ENCODE data around the gene LTBP1. TPM values are rescaled to one million over a fixed set of nuclear protein-coding genes. Genes with fewer than 3 reads are reported as not detected.

Gene LTBP1
- total RNA-seq, 1 experiment from 2014 or later = 119 TPM

DNA sequence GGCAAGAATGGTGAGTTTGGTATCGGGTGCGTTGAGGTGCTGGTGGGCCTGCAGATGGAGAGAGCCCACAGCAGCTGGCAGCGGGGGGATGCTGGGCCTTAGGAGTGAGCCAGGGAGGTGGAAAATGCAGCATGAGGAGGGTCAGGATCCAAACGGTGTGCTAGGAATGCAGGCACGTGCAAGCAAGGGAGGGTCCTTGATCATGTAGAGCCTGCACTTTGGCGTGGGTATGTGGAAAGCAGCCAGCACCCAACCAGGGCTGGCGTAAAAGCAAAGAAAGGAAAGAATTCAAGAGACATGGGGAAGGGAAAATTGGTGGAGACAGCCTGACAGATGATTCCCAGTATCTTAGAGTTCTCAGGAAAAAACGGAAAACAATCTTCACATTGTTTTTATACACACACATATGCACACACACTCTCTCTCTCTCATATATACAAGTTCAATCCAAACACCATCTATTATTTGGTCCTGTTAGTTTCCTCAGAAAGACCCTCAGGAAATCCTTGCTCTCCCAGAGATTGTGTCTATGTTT is 46.3 kb downstream of the LTBP1 start:
- no TSS peak for BruUV-seq (replicated peaks)
- ChIA-PET CTCF (interaction anchor here (1.0 kb wide), 1 partner anchor 44 kb away, joined by 3 read pairs; no protein-coding TSS in a partner anchor), POLR2A (no interaction called here)
- H3K4me3 Mint-ChIP-seq (ENCODE audit: unreplicated experiment) = no peak overlapping the region
- no peaks in the 10 kb centered on the region for H3K36me3 Mint-ChIP-seq (ENCODE audit: insufficient read depth, unreplicated experiment)
- H3K27me3 Mint-ChIP-seq (ENCODE audit: insufficient read depth, unreplicated experiment) = no peaks in the 10 kb centered on the region
- intact Hi-C loops (cut with micrococcal nuclease) = no loop called here
- H3K4me1 Mint-ChIP-seq (ENCODE audit: insufficient read depth, unreplicated experiment) = no peaks in the 10 kb centered on the region
- no peak for DNase-seq (ENCODE audit: unreplicated experiment)
- no peaks in the 10 kb centered on the region for H3K9me3 Mint-ChIP-seq (ENCODE audit: unreplicated experiment)
- TF ChIP-seq, protein P1, sequence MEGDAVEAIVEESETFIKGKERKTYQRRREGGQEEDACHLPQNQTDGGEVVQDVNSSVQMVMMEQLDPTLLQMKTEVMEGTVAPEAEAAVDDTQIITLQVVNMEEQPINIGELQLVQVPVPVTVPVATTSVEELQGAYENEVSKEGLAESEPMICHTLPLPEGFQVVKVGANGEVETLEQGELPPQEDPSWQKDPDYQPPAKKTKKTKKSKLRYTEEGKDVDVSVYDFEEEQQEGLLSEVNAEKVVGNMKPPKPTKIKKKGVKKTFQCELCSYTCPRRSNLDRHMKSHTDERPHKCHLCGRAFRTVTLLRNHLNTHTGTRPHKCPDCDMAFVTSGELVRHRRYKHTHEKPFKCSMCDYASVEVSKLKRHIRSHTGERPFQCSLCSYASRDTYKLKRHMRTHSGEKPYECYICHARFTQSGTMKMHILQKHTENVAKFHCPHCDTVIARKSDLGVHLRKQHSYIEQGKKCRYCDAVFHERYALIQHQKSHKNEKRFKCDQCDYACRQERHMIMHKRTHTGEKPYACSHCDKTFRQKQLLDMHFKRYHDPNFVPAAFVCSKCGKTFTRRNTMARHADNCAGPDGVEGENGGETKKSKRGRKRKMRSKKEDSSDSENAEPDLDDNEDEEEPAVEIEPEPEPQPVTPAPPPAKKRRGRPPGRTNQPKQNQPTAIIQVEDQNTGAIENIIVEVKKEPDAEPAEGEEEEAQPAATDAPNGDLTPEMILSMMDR (IDR thresholded peaks at IDR 0.05; ENCODE audit: unreplicated experiment) = no peak
- no peak overlapping the region for H3K27ac Mint-ChIP-seq (ENCODE audit: low read depth, unreplicated experiment)

DNA sequence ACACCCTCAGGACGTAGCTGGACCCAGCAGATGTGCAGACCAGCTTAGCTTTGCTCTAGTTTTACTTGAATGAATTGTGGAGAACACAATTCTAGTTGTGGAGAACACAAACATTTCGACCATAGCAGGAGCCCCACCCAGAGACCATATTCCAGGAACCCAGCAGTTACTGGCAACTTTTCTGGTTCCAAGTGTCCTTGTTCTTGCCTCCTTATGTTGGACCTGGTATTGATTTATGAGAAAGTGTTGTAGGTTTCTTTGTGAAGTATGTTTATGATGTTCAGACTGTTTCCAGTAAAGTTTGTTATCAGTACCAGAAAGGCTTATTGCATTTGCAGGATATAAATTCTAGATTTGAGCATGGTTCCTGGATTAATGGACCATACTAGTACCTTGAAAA is 51.0 kb downstream of the LTBP1 start:
- ChIA-PET CTCF (interaction anchor here (0.9 kb wide), 1 partner anchor 36 kb away, joined by 5 read pairs; no protein-coding TSS in a partner anchor), POLR2A (interaction anchor here (0.5 kb wide), 1 partner anchor 603 kb away, joined by 3 read pairs; no protein-coding TSS in a partner anchor)
- no peaks in the 10 kb centered on the region for H3K27me3 Mint-ChIP-seq (ENCODE audit: insufficient read depth, unreplicated experiment)
- TF ChIP-seq, protein P1 (IDR thresholded peaks at IDR 0.05; ENCODE audit: unreplicated experiment) = no peak
- no peaks in the 10 kb centered on the region for H3K36me3 Mint-ChIP-seq (ENCODE audit: insufficient read depth, unreplicated experiment)
- H3K27ac Mint-ChIP-seq (ENCODE audit: low read depth, unreplicated experiment) = no peak overlapping the region
- DNase-seq (ENCODE audit: unreplicated experiment) = no peak
- intact Hi-C loops (cut with micrococcal nuclease) = no loop called here
- no peak overlapping the region for H3K4me3 Mint-ChIP-seq (ENCODE audit: unreplicated experiment)
- H3K9me3 Mint-ChIP-seq (ENCODE audit: unreplicated experiment) = no peaks in the 10 kb centered on the region
- no TSS peak for BruUV-seq (replicated peaks)
- H3K4me1 Mint-ChIP-seq (ENCODE audit: insufficient read depth, unreplicated experiment) = no peaks in the 10 kb centered on the region

DNA sequence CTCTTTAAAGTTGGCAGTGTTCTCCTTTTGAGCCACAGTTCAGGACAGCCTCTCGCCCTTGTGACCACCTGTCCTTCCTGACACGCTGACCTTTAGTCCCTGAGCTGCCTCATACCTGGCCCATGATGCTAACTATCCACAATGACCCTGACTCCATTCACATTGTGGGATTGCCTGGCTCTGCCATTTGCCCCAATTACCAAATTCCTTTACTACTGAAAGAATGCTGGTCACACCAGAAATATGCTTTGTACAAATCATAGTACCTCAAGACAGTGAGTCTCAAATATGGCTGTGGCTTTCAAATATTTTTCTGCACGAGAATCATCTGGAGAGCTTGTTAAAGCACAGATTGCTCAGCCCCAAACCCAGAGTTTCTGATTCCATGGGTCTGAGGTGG is 54.2 kb downstream of the LTBP1 start:
- POLR2A ChIA-PET = interaction anchor here (0.7 kb wide), 1 partner anchor 213 kb away, joined by 3 read pairs; no protein-coding TSS in a partner anchor
- TF ChIP-seq, protein P1 (IDR thresholded peaks at IDR 0.05; ENCODE audit: unreplicated experiment) = no peak
- CTCF ChIA-PET = no interaction called here
- no TSS peak for BruUV-seq (replicated peaks)
- no peaks in the 10 kb centered on the region for H3K9me3 Mint-ChIP-seq (ENCODE audit: unreplicated experiment)
- no peak overlapping the region for H3K27ac Mint-ChIP-seq (ENCODE audit: low read depth, unreplicated experiment)
- H3K4me3 Mint-ChIP-seq (ENCODE audit: unreplicated experiment) = no peak overlapping the region
- no peaks in the 10 kb centered on the region for H3K27me3 Mint-ChIP-seq (ENCODE audit: insufficient read depth, unreplicated experiment)
- no peaks in the 10 kb centered on the region for H3K36me3 Mint-ChIP-seq (ENCODE audit: insufficient read depth, unreplicated experiment)
- no peak for DNase-seq (ENCODE audit: unreplicated experiment)
- H3K4me1 Mint-ChIP-seq (ENCODE audit: insufficient read depth, unreplicated experiment) = no peaks in the 10 kb centered on the region
- intact Hi-C loops (cut with micrococcal nuclease) = no loop called here

DNA sequence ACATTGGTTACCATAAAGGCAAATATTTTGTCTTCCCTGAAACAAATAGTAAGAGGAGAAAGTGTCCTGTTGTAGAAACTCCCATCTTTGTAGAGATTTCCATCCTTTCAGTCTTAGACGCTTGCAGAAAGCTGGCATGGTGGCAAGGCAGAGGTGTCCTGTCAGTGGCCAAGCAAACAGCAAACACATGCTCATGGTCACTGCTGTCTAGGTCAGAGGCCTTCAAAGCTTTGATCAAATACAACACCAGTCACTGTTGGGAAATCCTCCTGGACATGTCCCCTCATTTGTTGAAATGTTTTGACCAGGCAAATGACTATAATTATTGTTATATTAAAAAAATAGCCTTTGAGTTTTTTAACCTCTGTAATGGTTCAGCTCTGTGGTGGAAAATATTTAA is 55.1 kb downstream of the LTBP1 start:
- Mint-ChIP-seq H3K27ac (ENCODE audit: low read depth, unreplicated experiment) (no peak overlapping the region), H3K4me1 (ENCODE audit: insufficient read depth, unreplicated experiment) (no peaks in the 10 kb centered on the region), H3K36me3 (ENCODE audit: insufficient read depth, unreplicated experiment) (no peaks in the 10 kb centered on the region), H3K27me3 (ENCODE audit: insufficient read depth, unreplicated experiment) (no peaks in the 10 kb centered on the region), H3K9me3 (ENCODE audit: unreplicated experiment) (no peaks in the 10 kb centered on the region), H3K4me3 (ENCODE audit: unreplicated experiment) (no peak overlapping the region)
- no TSS peak for BruUV-seq (replicated peaks)
- DNase-seq (ENCODE audit: unreplicated experiment) = no peak
- CTCF ChIA-PET = no interaction called here
- TF ChIP-seq, protein P1 (IDR thresholded peaks at IDR 0.05; ENCODE audit: unreplicated experiment) = no peak
- POLR2A ChIA-PET = no interaction called here
- intact Hi-C loops (cut with micrococcal nuclease) = no loop called here

Measured in MCF 10A (cell line).